ENCODE results near the gene CYP46A1. TPM values are rescaled to one million over a fixed set of nuclear protein-coding genes. Genes with fewer than 3 reads are reported as not detected.

Gene CYP46A1
- total and polyA plus RNA-seq, 2 donors: 0.14 to 0.62 TPM

- 83% methylated on average over 7 of the region's 7 CpGs for WGBS
- H3K36me3 ChIP-seq (ENCODE audit: control insufficient read depth in 2 of 2, insufficient read depth in 2 of 2, low read length in 1 of 2): no peaks in the 10 kb centered on the region
- no peak overlapping the region for H3K27ac ChIP-seq (ENCODE audit: low read depth in 1 of 2, low read length in 1 of 2)
- no peaks in the 10 kb centered on the region for H3K4me1 ChIP-seq (ENCODE audit: control insufficient read depth in 2 of 2, insufficient read depth in 2 of 2, low read length in 2 of 2)
- no peak overlapping the region for H3K4me3 ChIP-seq (ENCODE audit: low read length in 2 of 2)
- no peak for DNase-seq (ENCODE audit: low read depth in 6 of 9, low spot score in 9 of 9)
- H3K27me3 ChIP-seq (ENCODE audit: control insufficient read depth in 2 of 2, insufficient read depth in 1 of 2, low read length in 1 of 2): peaks cover 0 to under 1% of the 10 kb centered on the region in 2 donors
- peaks cover 2 to 11% of the 10 kb centered on the region in 2 donors for H3K9me3 ChIP-seq (ENCODE audit: control insufficient read depth in 2 of 2, insufficient read depth in 1 of 2, low read length in 1 of 2)
Measured at GRCh38 chr14:99708449-99708848, 24.4 kb downstream of the CYP46A1 start.

GRCh38 chr14:99713972-99714371 lies 29.9 kb downstream of the CYP46A1 start:
- no peaks in the 10 kb centered on the region for H3K9me3 ChIP-seq (ENCODE audit: control insufficient read depth in 2 of 2, insufficient read depth in 1 of 2, low read length in 1 of 2)
- no peak overlapping the region for H3K27ac ChIP-seq (ENCODE audit: low read depth in 1 of 2, low read length in 1 of 2)
- peaks cover 0 to 14% of the 10 kb centered on the region in 2 donors for H3K27me3 ChIP-seq (ENCODE audit: control insufficient read depth in 2 of 2, insufficient read depth in 1 of 2, low read length in 1 of 2)
- DNase-seq (ENCODE audit: low read depth in 6 of 9, low spot score in 9 of 9): no peak
- no peak overlapping the region for H3K4me3 ChIP-seq (ENCODE audit: low read length in 2 of 2)
- no peaks in the 10 kb centered on the region for H3K4me1 ChIP-seq (ENCODE audit: control insufficient read depth in 2 of 2, insufficient read depth in 2 of 2, low read length in 2 of 2)
- 97% methylated on average over 3 of the region's 3 CpGs for WGBS
- no peaks in the 10 kb centered on the region for H3K36me3 ChIP-seq (ENCODE audit: control insufficient read depth in 2 of 2, insufficient read depth in 2 of 2, low read length in 1 of 2)

- no peak for DNase-seq (ENCODE audit: low read depth in 6 of 9, low spot score in 9 of 9)
- peaks cover 0 to 14% of the 10 kb centered on the region in 2 donors for H3K27me3 ChIP-seq (ENCODE audit: control insufficient read depth in 2 of 2, insufficient read depth in 1 of 2, low read length in 1 of 2)
- no peaks in the 10 kb centered on the region for H3K9me3 ChIP-seq (ENCODE audit: control insufficient read depth in 2 of 2, insufficient read depth in 1 of 2, low read length in 1 of 2)
- H3K4me1 ChIP-seq (ENCODE audit: control insufficient read depth in 2 of 2, insufficient read depth in 2 of 2, low read length in 2 of 2): no peaks in the 10 kb centered on the region
- no peaks in the 10 kb centered on the region for H3K36me3 ChIP-seq (ENCODE audit: control insufficient read depth in 2 of 2, insufficient read depth in 2 of 2, low read length in 1 of 2)
- WGBS: 59% methylated on average over 24 of the region's 24 CpGs
- H3K27ac ChIP-seq (ENCODE audit: low read depth in 1 of 2, low read length in 1 of 2): no peak overlapping the region
- no peak overlapping the region for H3K4me3 ChIP-seq (ENCODE audit: low read length in 2 of 2)
Measured at GRCh38 chr14:99715266-99716000, 31.3 kb downstream of the CYP46A1 start.

GRCh38 chr14:99716091-99716849 lies 32.2 kb downstream of the CYP46A1 start:
- 92% methylated on average over 10 of the region's 10 CpGs for WGBS
- H3K27me3 ChIP-seq (ENCODE audit: control insufficient read depth in 2 of 2, insufficient read depth in 1 of 2, low read length in 1 of 2): peaks cover 0 to 14% of the 10 kb centered on the region in 2 donors
- no peaks in the 10 kb centered on the region for H3K4me1 ChIP-seq (ENCODE audit: control insufficient read depth in 2 of 2, insufficient read depth in 2 of 2, low read length in 2 of 2)

GRCh38 chr14:99716850-99717681 lies 33.0 kb downstream of the CYP46A1 start:
- DNase-seq (ENCODE audit: low read depth in 6 of 9, low spot score in 9 of 9): no peak
- WGBS: 97% methylated on average over 14 of the region's 14 CpGs
- peaks cover 0 to 14% of the 10 kb centered on the region in 2 donors for H3K27me3 ChIP-seq (ENCODE audit: control insufficient read depth in 2 of 2, insufficient read depth in 1 of 2, low read length in 1 of 2)

More at GRCh38 chr14:99716091-99716849, 32.2 kb downstream of the CYP46A1 start:
- no peak for DNase-seq (ENCODE audit: low read depth in 6 of 9, low spot score in 9 of 9)
- no peak overlapping the region for H3K27ac ChIP-seq (ENCODE audit: low read depth in 1 of 2, low read length in 1 of 2)
- H3K4me3 ChIP-seq (ENCODE audit: low read length in 2 of 2): no peak overlapping the region
- no peaks in the 10 kb centered on the region for H3K9me3 ChIP-seq (ENCODE audit: control insufficient read depth in 2 of 2, insufficient read depth in 1 of 2, low read length in 1 of 2)
- no peaks in the 10 kb centered on the region for H3K36me3 ChIP-seq (ENCODE audit: control insufficient read depth in 2 of 2, insufficient read depth in 2 of 2, low read length in 1 of 2)

GRCh38 chr14:99717682-99718013 lies 33.5 kb downstream of the CYP46A1 start:
- H3K27me3 ChIP-seq (ENCODE audit: control insufficient read depth in 2 of 2, insufficient read depth in 1 of 2, low read length in 1 of 2): peaks cover 0 to 14% of the 10 kb centered on the region in 2 donors
- H3K9me3 ChIP-seq (ENCODE audit: control insufficient read depth in 2 of 2, insufficient read depth in 1 of 2, low read length in 1 of 2): no peaks in the 10 kb centered on the region
- no peak overlapping the region for H3K4me3 ChIP-seq (ENCODE audit: low read length in 2 of 2)
- WGBS: 90% methylated on average over 5 of the region's 5 CpGs
- DNase-seq (ENCODE audit: low read depth in 6 of 9, low spot score in 9 of 9): no peak
- H3K36me3 ChIP-seq (ENCODE audit: control insufficient read depth in 2 of 2, insufficient read depth in 2 of 2, low read length in 1 of 2): no peaks in the 10 kb centered on the region
- no peaks in the 10 kb centered on the region for H3K4me1 ChIP-seq (ENCODE audit: control insufficient read depth in 2 of 2, insufficient read depth in 2 of 2, low read length in 2 of 2)
- H3K27ac ChIP-seq (ENCODE audit: low read depth in 1 of 2, low read length in 1 of 2): no peak overlapping the region

More at GRCh38 chr14:99716850-99717681, 33.0 kb downstream of the CYP46A1 start:
- Histone ChIP-seq H3K4me1 (ENCODE audit: control insufficient read depth in 2 of 2, insufficient read depth in 2 of 2, low read length in 2 of 2) (no peaks in the 10 kb centered on the region), H3K9me3 (ENCODE audit: control insufficient read depth in 2 of 2, insufficient read depth in 1 of 2, low read length in 1 of 2) (no peaks in the 10 kb centered on the region), H3K36me3 (ENCODE audit: control insufficient read depth in 2 of 2, insufficient read depth in 2 of 2, low read length in 1 of 2) (no peaks in the 10 kb centered on the region), H3K27ac (ENCODE audit: low read depth in 1 of 2, low read length in 1 of 2) (no peak overlapping the region), H3K4me3 (ENCODE audit: low read length in 2 of 2) (no peak overlapping the region)

GRCh38 chr14:99718031-99718810 lies 34.1 kb downstream of the CYP46A1 start:
- no peak overlapping the region for H3K27ac ChIP-seq (ENCODE audit: low read depth in 1 of 2, low read length in 1 of 2)
- DNase-seq (ENCODE audit: low read depth in 6 of 9, low spot score in 9 of 9): no peak
- peaks cover 0 to 14% of the 10 kb centered on the region in 2 donors for H3K27me3 ChIP-seq (ENCODE audit: control insufficient read depth in 2 of 2, insufficient read depth in 1 of 2, low read length in 1 of 2)
- H3K4me1 ChIP-seq (ENCODE audit: control insufficient read depth in 2 of 2, insufficient read depth in 2 of 2, low read length in 2 of 2): no peaks in the 10 kb centered on the region
- H3K36me3 ChIP-seq (ENCODE audit: control insufficient read depth in 2 of 2, insufficient read depth in 2 of 2, low read length in 1 of 2): no peaks in the 10 kb centered on the region
- no peaks in the 10 kb centered on the region for H3K9me3 ChIP-seq (ENCODE audit: control insufficient read depth in 2 of 2, insufficient read depth in 1 of 2, low read length in 1 of 2)
- H3K4me3 ChIP-seq (ENCODE audit: low read length in 2 of 2): no peak overlapping the region
- 86% methylated on average over 14 of the region's 14 CpGs for WGBS

GRCh38 chr14:99718811-99719192 lies 34.7 kb downstream of the CYP46A1 start:
- Histone ChIP-seq H3K27me3 (ENCODE audit: control insufficient read depth in 2 of 2, insufficient read depth in 1 of 2, low read length in 1 of 2) (peaks cover 0 to 11% of the 10 kb centered on the region in 2 donors), H3K27ac (ENCODE audit: low read depth in 1 of 2, low read length in 1 of 2) (no peak overlapping the region), H3K9me3 (ENCODE audit: control insufficient read depth in 2 of 2, insufficient read depth in 1 of 2, low read length in 1 of 2) (no peaks in the 10 kb centered on the region), H3K4me3 (ENCODE audit: low read length in 2 of 2) (no peak overlapping the region), H3K4me1 (ENCODE audit: control insufficient read depth in 2 of 2, insufficient read depth in 2 of 2, low read length in 2 of 2) (no peaks in the 10 kb centered on the region), H3K36me3 (ENCODE audit: control insufficient read depth in 2 of 2, insufficient read depth in 2 of 2, low read length in 1 of 2) (no peaks in the 10 kb centered on the region)
- WGBS: 85% methylated on average over 5 of the region's 5 CpGs
- DNase-seq (ENCODE audit: low read depth in 6 of 9, low spot score in 9 of 9): no peak

All from thymus (tissue), 11 donors.